Natural killer cell (primary cell): ENCODE measurements around the gene GALNTL6. TPM values are rescaled to one million over a fixed set of nuclear protein-coding genes. Genes with fewer than 3 reads are reported as not detected.

Source experiments
- ATAC-seq, 3 donors: fragments of 150-1000 bp in 2 of 3; fragments of 200-7000 bp in 1 of 3; cut with Tn5 transposase; 1 replicate in 1 of 3; 2 replicates in 2 of 3; pipeline ENCODE4 v1.10.0; 2021; ENCODE audit warnings: mild to moderate bottlenecking in 2 of 3, moderate library complexity in 2 of 3
- DNase-seq, 2 donors: peaks; one replicate each; pipeline versions ENCODE4 v3.0.0 to v3.0.0-alpha.2; 2013 to 2021; ENCODE audit warnings: mixed read lengths in 1 of 2
- H3K27ac ChIP-seq: one replicate; pipeline ENCODE4 v1.5.1; 2013; ENCODE audit warnings: mild to moderate bottlenecking, low read length
- H3K27me3 ChIP-seq: one replicate; pipeline ENCODE4 v1.6.1; 2013; ENCODE audit warnings: low read length; ENCODE audit not compliant: control insufficient read depth, insufficient read depth
- H3K36me3 ChIP-seq: one replicate; pipeline ENCODE4 v1.6.1; 2013; ENCODE audit warnings: low read length; ENCODE audit not compliant: control insufficient read depth, insufficient read depth
- H3K4me1 ChIP-seq: one replicate; pipeline ENCODE4 v1.6.1; 2013; ENCODE audit warnings: low read length; ENCODE audit not compliant: control insufficient read depth, insufficient read depth
- H3K4me3 ChIP-seq: one replicate; pipeline ENCODE4 v1.5.1; 2013; ENCODE audit warnings: low read length
- H3K9me3 ChIP-seq: one replicate; pipeline ENCODE4 v1.6.1; 2013; ENCODE audit warnings: low read length; ENCODE audit not compliant: control insufficient read depth, insufficient read depth
- H3K27ac Mint-ChIP-seq, 2 donors: one replicate each; pipeline ENCODE4 v1.8.0; 2022; ENCODE audit warnings: mild to moderate bottlenecking in 2 of 2, mixed read lengths in 2 of 2, moderate library complexity in 1 of 2
- H3K27me3 Mint-ChIP-seq, 2 donors: one replicate each; pipeline ENCODE4 v1.8.0; 2022; ENCODE audit warnings: low read depth in 2 of 2, mixed read lengths in 2 of 2
- H3K36me3 Mint-ChIP-seq: one replicate; pipeline ENCODE4 v1.8.0; 2022; ENCODE audit warnings: mixed read lengths
- H3K4me1 Mint-ChIP-seq, 2 donors: one replicate each; pipeline ENCODE4 v1.8.0; 2022; ENCODE audit warnings: mixed read lengths in 2 of 2
- H3K4me3 Mint-ChIP-seq: one replicate; pipeline ENCODE4 v1.8.0; 2022; ENCODE audit warnings: mild to moderate bottlenecking, moderate library complexity, mixed read lengths
- H3K9me3 Mint-ChIP-seq, 2 donors: one replicate each; pipeline ENCODE4 v1.8.0; 2022; ENCODE audit warnings: mixed read lengths in 2 of 2
- CTCF ChIP-seq: fragments of 200-600 bp; IDR thresholded peaks from one replicate; pipeline ENCODE4 v1.8.0; 2022; ENCODE audit warnings: antibody characterized with exemption
- WGBS: methylation state at CpG from one replicate; pipeline ENCODE4 v1.1.7; 2013; ENCODE audit warnings: missing lambda C conversion rate; ENCODE audit not compliant: insufficient coverage; 5-methylcytosine and 5-hydroxymethylcytosine counted together
- intact Hi-C: fragments of 100-400 bp; cut with micrococcal nuclease; formaldehyde crosslinking; loops from one replicate; pipeline ENCODE4 v1.14.2; 2022
- total RNA-seq, 4 donors: library from RNA; stranded (reverse); fragments of 120-200 nt in 1 of 4; gene quantifications; one replicate each; pipeline versions ENCODE4 v1.2.3 to v1.2.4, GENCODE V29; 2013 to 2022

Gene GALNTL6
- total RNA-seq, 3 donors from 2014 or later (not counting 1 experiment from before 2014, with no cell fraction given) = not detected

GRCh38 chr4:171983935-171984805, 171.0 kb downstream of the GALNTL6 start:
- intact Hi-C loops = no loop called here
- H3K9me3 Mint-ChIP-seq = peaks cover 23 to 34% of the 10 kb centered on the region in 2 donors
- Histone ChIP-seq H3K27me3 (no peaks in the 10 kb centered on the region), H3K9me3 (peaks cover 12% of the 10 kb centered on the region), H3K36me3 (no peaks in the 10 kb centered on the region), H3K27ac (no peak overlapping the region), H3K4me3 (no peak overlapping the region), H3K4me1 (no peaks in the 10 kb centered on the region)
- no peak overlapping the region for H3K4me3 Mint-ChIP-seq
- DNase-seq (no peak), ATAC-seq (no peak)
- H3K27me3 Mint-ChIP-seq = no peaks in the 10 kb centered on the region
- TF ChIP-seq CTCF = no peak
- no peak overlapping the region for H3K27ac Mint-ChIP-seq
- no peaks in the 10 kb centered on the region for H3K4me1 Mint-ChIP-seq
- no peaks in the 10 kb centered on the region for H3K36me3 Mint-ChIP-seq
- 81% methylated on average over 5 of the region's 5 CpGs for WGBS

GRCh38 chr4:171985129-171985528, 171.9 kb downstream of the GALNTL6 start:
- intact Hi-C loops = no loop called here
- no peaks in the 10 kb centered on the region for H3K36me3 ChIP-seq
- no peak overlapping the region for H3K4me3 ChIP-seq
- H3K27ac ChIP-seq = no peak overlapping the region
- no peaks in the 10 kb centered on the region for H3K27me3 ChIP-seq
- Mint-ChIP-seq H3K27me3 (no peaks in the 10 kb centered on the region), H3K4me1 (no peaks in the 10 kb centered on the region), H3K36me3 (no peaks in the 10 kb centered on the region), H3K9me3 (peaks cover 19 to 33% of the 10 kb centered on the region in 2 donors), H3K27ac (no peak overlapping the region), H3K4me3 (no peak overlapping the region)
- ATAC-seq (no peak), DNase-seq (no peak)
- H3K4me1 ChIP-seq = no peaks in the 10 kb centered on the region
- 50% methylated on average over 1 of the region's 2 CpGs for WGBS
- TF ChIP-seq CTCF = no peak
- peaks cover 14% of the 10 kb centered on the region for H3K9me3 ChIP-seq

- ATAC-seq (no peak), DNase-seq (no peak)
- no peak for TF ChIP-seq CTCF
- H3K36me3 Mint-ChIP-seq = no peaks in the 10 kb centered on the region
- H3K27ac ChIP-seq = no peak overlapping the region
- H3K4me1 Mint-ChIP-seq = no peaks in the 10 kb centered on the region
- H3K9me3 ChIP-seq = peaks cover 2% of the 10 kb centered on the region
- no peak overlapping the region for H3K27ac Mint-ChIP-seq
- no peaks in the 10 kb centered on the region for H3K27me3 Mint-ChIP-seq
- intact Hi-C loops = no loop called here
- no peak overlapping the region for H3K4me3 ChIP-seq
- no peaks in the 10 kb centered on the region for H3K27me3 ChIP-seq
- WGBS = 100% methylated on average over 1 of the region's 1 CpG
- H3K36me3 ChIP-seq = no peaks in the 10 kb centered on the region
- peaks cover 11 to 20% of the 10 kb centered on the region in 2 donors for H3K9me3 Mint-ChIP-seq
- no peaks in the 10 kb centered on the region for H3K4me1 ChIP-seq
- H3K4me3 Mint-ChIP-seq = no peak overlapping the region
These were observed 180.0 kb downstream of the GALNTL6 start for GRCh38 chr4:171993247-171993646.

GRCh38 chr4:172007889-172008288, 194.7 kb downstream of the GALNTL6 start:
- Histone ChIP-seq H3K9me3 (no peaks in the 10 kb centered on the region), H3K27me3 (no peaks in the 10 kb centered on the region), H3K4me3 (no peak overlapping the region), H3K4me1 (no peaks in the 10 kb centered on the region), H3K27ac (no peak overlapping the region), H3K36me3 (no peaks in the 10 kb centered on the region)
- TF ChIP-seq CTCF = no peak
- no peak overlapping the region for H3K27ac Mint-ChIP-seq
- no peak overlapping the region for H3K4me3 Mint-ChIP-seq
- DNase-seq (no peak), ATAC-seq (no peak)
- no peaks in the 10 kb centered on the region for H3K27me3 Mint-ChIP-seq
- no peaks in the 10 kb centered on the region for H3K4me1 Mint-ChIP-seq
- H3K36me3 Mint-ChIP-seq = no peaks in the 10 kb centered on the region
- peaks cover 4 to 15% of the 10 kb centered on the region in 2 donors for H3K9me3 Mint-ChIP-seq
- intact Hi-C loops = no loop called here
